Caco-2 (cell line): ENCODE data around the gene BRF1. TPM values are rescaled to one million over a fixed set of nuclear protein-coding genes. Genes with fewer than 3 reads are reported as not detected.

ENCODE experiments used
- BruUV-seq: library from RNA; stranded (reverse); fragments of 400-500 nt; replicated peaks from 2 replicates; lab custom pipeline; 2021; lab: Mats Ljungman, UMichigan
- CTCF ChIA-PET: fragments of 300-600 bp; sonication (Branson Sonifier 250); formaldehyde crosslinking; loops from one replicate; lab custom pipeline; 2022; ENCODE audit warnings: antibody characterized with exemption; lab: Charles Lee
- POLR2A ChIA-PET: fragments of 300-600 bp; sonication (Branson Sonifier 250); formaldehyde crosslinking; loops from one replicate; lab custom pipeline; 2022; ENCODE audit warnings: antibody characterized with exemption; lab: Charles Lee
- DNase-seq, 2 experiments: peaks; one replicate each; pipeline versions ENCODE4 v3.0.0 to v3.0.0-alpha.2; 2020 to 2022
- H3K27me3 ChIP-seq: replicated peaks from 2 replicates; pipeline ENCODE4 v1.6.0; 2011; ENCODE audit warnings: low read length; ENCODE audit not compliant: control insufficient read depth, insufficient read depth
- H3K36me3 ChIP-seq: 2 replicates; pipeline ENCODE4 v1.5.1; 2011; ENCODE audit warnings: low read length; ENCODE audit not compliant: control insufficient read depth, insufficient read depth
- H3K4me1 ChIP-seq: fragments of 250-450 bp; sonication (Bioruptor Pico); 2 replicates; pipeline ENCODE4 v1.5.1; 2020; ENCODE audit warnings: mild to moderate bottlenecking
- H3K4me3 ChIP-seq: 2 replicates; pipeline ENCODE4 v1.5.1; 2011; ENCODE audit warnings: low read depth, mild to moderate bottlenecking, control low read depth, low read length
- H3K9me3 ChIP-seq: fragments of 250-450 bp; sonication (Bioruptor Pico); 2 replicates; pipeline ENCODE4 v1.5.1; 2020; ENCODE audit warnings: mild to moderate bottlenecking, moderate library complexity
- H3K27ac Mint-ChIP-seq: one replicate; pipeline ENCODE4 v1.8.0; 2022; ENCODE audit warnings: mixed read lengths; ENCODE audit not compliant: unreplicated experiment
- H3K27me3 Mint-ChIP-seq: one replicate; pipeline ENCODE4 v1.8.0; 2022; ENCODE audit warnings: mixed read lengths; ENCODE audit not compliant: insufficient read depth, unreplicated experiment
- H3K36me3 Mint-ChIP-seq: one replicate; pipeline ENCODE4 v1.8.0; 2022; ENCODE audit warnings: mild to moderate bottlenecking, mixed read lengths; ENCODE audit not compliant: insufficient read depth, unreplicated experiment
- H3K4me1 Mint-ChIP-seq: one replicate; pipeline ENCODE4 v1.8.0; 2022; ENCODE audit warnings: low read depth, mixed read lengths; ENCODE audit not compliant: unreplicated experiment
- H3K4me3 Mint-ChIP-seq: one replicate; pipeline ENCODE4 v1.8.0; 2022; ENCODE audit warnings: mild to moderate bottlenecking, moderate library complexity, mixed read lengths; ENCODE audit not compliant: unreplicated experiment
- H3K9me3 Mint-ChIP-seq: one replicate; pipeline ENCODE4 v1.8.0; 2022; ENCODE audit warnings: mixed read lengths; ENCODE audit not compliant: unreplicated experiment
- intact Hi-C: fragments of 100-400 bp; cut with micrococcal nuclease; formaldehyde crosslinking; loops from one replicate; pipeline ENCODE4 v1.10.0; 2022; ENCODE audit not compliant: unreplicated experiment
- total RNA-seq: library from RNA; stranded (reverse); gene quantifications from 2 replicates; pipeline ENCODE4 v1.2.3, GENCODE V29; 2022
- TF ChIP-seq, protein P1 (sequence below), 2 experiments: fragments of 200-600 bp in 1 of 2; IDR thresholded peaks; 1 replicate in 1 of 2; 2 replicates in 1 of 2; pipeline versions ENCODE4 v1.5.1 to v1.8.0; 2011 to 2022; ENCODE audit warnings: antibody characterized with exemption in 1 of 2, control low read depth in 1 of 2, inconsistent platforms in 1 of 2, low read depth in 1 of 2, low read length in 1 of 2, mild to moderate bottlenecking in 1 of 2, moderate library complexity in 1 of 2; ENCODE audit not compliant: insufficient read depth in 1 of 2, severe bottlenecking in 1 of 2, unreplicated experiment in 1 of 2

BRF1 gene
- total RNA-seq, 1 experiment from 2014 or later, result 43.6 TPM

DNA sequence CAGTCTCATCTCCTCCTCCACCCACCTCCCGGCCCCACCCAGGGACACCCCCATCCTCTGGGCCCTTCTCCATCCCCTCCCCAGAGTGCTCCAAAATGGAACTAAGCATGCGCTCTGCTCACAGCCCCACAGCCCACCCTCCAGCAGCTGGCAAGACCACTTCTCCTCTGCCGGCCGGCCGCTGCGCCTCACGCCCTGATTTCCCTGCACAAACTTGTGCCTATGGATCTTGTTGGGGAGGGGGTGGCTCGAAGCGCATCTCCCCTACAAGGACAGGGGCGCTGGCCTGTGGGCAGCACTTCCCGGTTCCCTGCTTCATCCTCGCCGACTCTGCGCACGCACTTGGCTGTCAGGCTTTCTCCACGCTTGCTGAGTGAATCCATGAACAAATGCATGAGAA, 100.2 kb downstream of the BRF1 start:
- no peaks in the 10 kb centered on the region for H3K9me3 ChIP-seq
- CTCF ChIA-PET, result interaction anchor here (0.6 to 1.5 kb wide), 6 partner anchors 18 to 208 kb away, joined by 3 to 6 read pairs (median 4); partner anchors contain the start of genes BTBD6 and NUDT14
- POLR2A ChIA-PET, result no interaction called here
- Mint-ChIP-seq H3K9me3 (no peaks in the 10 kb centered on the region), H3K27me3 (peaks cover 4% of the 10 kb centered on the region), H3K4me3 (no peak overlapping the region), H3K36me3 (peaks cover 39% of the 10 kb centered on the region), H3K4me1 (peaks cover 6% of the 10 kb centered on the region), H3K27ac (no peak overlapping the region)
- TF ChIP-seq, protein P1, sequence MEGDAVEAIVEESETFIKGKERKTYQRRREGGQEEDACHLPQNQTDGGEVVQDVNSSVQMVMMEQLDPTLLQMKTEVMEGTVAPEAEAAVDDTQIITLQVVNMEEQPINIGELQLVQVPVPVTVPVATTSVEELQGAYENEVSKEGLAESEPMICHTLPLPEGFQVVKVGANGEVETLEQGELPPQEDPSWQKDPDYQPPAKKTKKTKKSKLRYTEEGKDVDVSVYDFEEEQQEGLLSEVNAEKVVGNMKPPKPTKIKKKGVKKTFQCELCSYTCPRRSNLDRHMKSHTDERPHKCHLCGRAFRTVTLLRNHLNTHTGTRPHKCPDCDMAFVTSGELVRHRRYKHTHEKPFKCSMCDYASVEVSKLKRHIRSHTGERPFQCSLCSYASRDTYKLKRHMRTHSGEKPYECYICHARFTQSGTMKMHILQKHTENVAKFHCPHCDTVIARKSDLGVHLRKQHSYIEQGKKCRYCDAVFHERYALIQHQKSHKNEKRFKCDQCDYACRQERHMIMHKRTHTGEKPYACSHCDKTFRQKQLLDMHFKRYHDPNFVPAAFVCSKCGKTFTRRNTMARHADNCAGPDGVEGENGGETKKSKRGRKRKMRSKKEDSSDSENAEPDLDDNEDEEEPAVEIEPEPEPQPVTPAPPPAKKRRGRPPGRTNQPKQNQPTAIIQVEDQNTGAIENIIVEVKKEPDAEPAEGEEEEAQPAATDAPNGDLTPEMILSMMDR (IDR thresholded peaks at IDR 0.05; ENCODE audit: insufficient read depth in 1 of 2, low read depth in 1 of 2, low read length in 1 of 2, severe bottlenecking in 1 of 2, unreplicated experiment in 1 of 2), result no peak
- H3K27me3 ChIP-seq, result no peaks in the 10 kb centered on the region
- H3K36me3 ChIP-seq, result no peaks in the 10 kb centered on the region
- H3K4me1 ChIP-seq, result 0 out of 2 replicates have a peak, but pooled peaks cover 5% of the 10 kb centered on the region
- intact Hi-C loops, result no loop called here
- H3K4me3 ChIP-seq, result no peak overlapping the region
- DNase-seq, result no peak
- BruUV-seq, result no TSS peak

DNA sequence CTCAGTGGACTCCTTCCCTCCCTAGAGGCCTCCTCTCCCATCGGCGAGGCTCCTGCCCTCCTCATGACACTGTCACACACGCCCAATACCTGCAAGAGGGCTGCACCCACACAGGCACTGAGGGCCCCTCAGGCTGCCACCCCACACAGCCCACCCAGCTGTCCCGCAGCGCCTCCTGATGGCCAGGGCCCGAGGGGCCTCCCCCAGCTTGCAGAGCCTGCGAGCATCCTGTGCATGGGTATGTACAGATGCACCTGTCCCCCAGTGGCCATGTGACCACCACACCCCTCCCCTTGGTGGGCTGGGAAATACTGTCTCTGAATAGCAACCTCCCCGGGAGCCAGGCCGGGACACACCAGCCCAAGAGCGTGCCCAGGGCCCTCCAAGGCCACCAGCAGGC, 100.7 kb downstream of the BRF1 start:
- DNase-seq, result no peak
- peaks cover 34% of the 10 kb centered on the region for H3K36me3 Mint-ChIP-seq
- no peak overlapping the region for H3K4me3 Mint-ChIP-seq
- peaks cover 4% of the 10 kb centered on the region for H3K27me3 Mint-ChIP-seq
- Histone ChIP-seq H3K9me3 (no peaks in the 10 kb centered on the region), H3K4me3 (no peak overlapping the region), H3K27me3 (no peaks in the 10 kb centered on the region), H3K36me3 (no peaks in the 10 kb centered on the region), H3K4me1 (0 out of 2 replicates have a peak, but pooled peaks cover 5% of the 10 kb centered on the region)
- no peaks in the 10 kb centered on the region for H3K9me3 Mint-ChIP-seq
- POLR2A ChIA-PET, result no interaction called here
- CTCF ChIA-PET, result interaction anchor here (0.5 to 0.7 kb wide), 2 partner anchors 9 to 28 kb away, joined by 3 read pairs; no protein-coding TSS in a partner anchor
- TF ChIP-seq, protein P1 (IDR thresholded peaks at IDR 0.05; ENCODE audit: insufficient read depth in 1 of 2, low read depth in 1 of 2, low read length in 1 of 2, severe bottlenecking in 1 of 2, unreplicated experiment in 1 of 2), result no peak
- intact Hi-C loops, result no loop called here
- no peak overlapping the region for H3K27ac Mint-ChIP-seq
- BruUV-seq, result no TSS peak
- peaks cover 6% of the 10 kb centered on the region for H3K4me1 Mint-ChIP-seq

- TF ChIP-seq, protein P1 (IDR thresholded peaks at IDR 0.05; ENCODE audit: insufficient read depth in 1 of 2, low read depth in 1 of 2, low read length in 1 of 2, severe bottlenecking in 1 of 2, unreplicated experiment in 1 of 2), result no peak
- peaks cover 6% of the 10 kb centered on the region for H3K4me1 Mint-ChIP-seq
- ChIA-PET POLR2A (no interaction called here), CTCF (no interaction called here)
- H3K4me3 Mint-ChIP-seq, result no peak overlapping the region
- intact Hi-C loops, result no loop called here
- no peaks in the 10 kb centered on the region for H3K27me3 ChIP-seq
- H3K4me1 ChIP-seq, result 0 out of 2 replicates have a peak, but pooled peaks cover 5% of the 10 kb centered on the region
- no peak for DNase-seq
- H3K9me3 Mint-ChIP-seq, result no peaks in the 10 kb centered on the region
- peaks cover 10% of the 10 kb centered on the region for H3K27me3 Mint-ChIP-seq
- H3K9me3 ChIP-seq, result no peaks in the 10 kb centered on the region
- no peak overlapping the region for H3K27ac Mint-ChIP-seq
- no peaks in the 10 kb centered on the region for H3K36me3 ChIP-seq
- peaks cover 27% of the 10 kb centered on the region for H3K36me3 Mint-ChIP-seq
- no peak overlapping the region for H3K4me3 ChIP-seq
- no TSS peak for BruUV-seq
Observed at GRCh38 chr14:105199093-105199492, 101.7 kb downstream of the BRF1 start.
